PC-9 (cell line): ENCODE data around the gene VTN.

ENCODE experiments used
- EZH2 ChIP-seq: fragments of 200-600 bp; sonication (generic); IDR thresholded peaks from 2 replicates; pipeline ENCODE4 v1.8.0; 2017; ENCODE audit warnings: antibody characterized with exemption, low read depth
- TF ChIP-seq, protein P1 (sequence below): fragments of 200-600 bp; sonication (generic); conservative IDR thresholded peaks from 2 replicates; pipeline ENCODE4 v1.6.1; 2017; ENCODE audit warnings: mixed run types, antibody characterized with exemption, mild to moderate bottlenecking, moderate library complexity

DNA sequence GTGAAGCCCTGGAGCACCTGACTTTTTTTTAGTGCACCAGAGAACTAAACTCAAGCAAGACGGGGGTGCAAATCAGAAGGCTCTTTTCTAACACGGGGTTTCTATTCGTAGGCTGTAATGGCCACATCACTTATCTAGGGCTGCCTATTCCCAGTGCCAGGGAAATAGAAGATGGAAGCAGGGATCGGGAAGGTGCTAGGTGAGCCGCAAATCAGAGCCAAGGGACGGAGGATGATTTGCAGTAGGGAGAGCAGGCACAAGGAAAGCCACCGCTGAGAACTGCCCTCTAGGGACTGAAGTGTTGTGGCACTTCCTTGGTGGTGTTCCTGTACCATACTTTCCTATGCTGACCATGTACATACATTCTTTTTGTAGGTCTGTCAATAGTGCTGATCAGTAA lies 43.7 kb upstream of the VTN start:
- TF ChIP-seq, protein P1, sequence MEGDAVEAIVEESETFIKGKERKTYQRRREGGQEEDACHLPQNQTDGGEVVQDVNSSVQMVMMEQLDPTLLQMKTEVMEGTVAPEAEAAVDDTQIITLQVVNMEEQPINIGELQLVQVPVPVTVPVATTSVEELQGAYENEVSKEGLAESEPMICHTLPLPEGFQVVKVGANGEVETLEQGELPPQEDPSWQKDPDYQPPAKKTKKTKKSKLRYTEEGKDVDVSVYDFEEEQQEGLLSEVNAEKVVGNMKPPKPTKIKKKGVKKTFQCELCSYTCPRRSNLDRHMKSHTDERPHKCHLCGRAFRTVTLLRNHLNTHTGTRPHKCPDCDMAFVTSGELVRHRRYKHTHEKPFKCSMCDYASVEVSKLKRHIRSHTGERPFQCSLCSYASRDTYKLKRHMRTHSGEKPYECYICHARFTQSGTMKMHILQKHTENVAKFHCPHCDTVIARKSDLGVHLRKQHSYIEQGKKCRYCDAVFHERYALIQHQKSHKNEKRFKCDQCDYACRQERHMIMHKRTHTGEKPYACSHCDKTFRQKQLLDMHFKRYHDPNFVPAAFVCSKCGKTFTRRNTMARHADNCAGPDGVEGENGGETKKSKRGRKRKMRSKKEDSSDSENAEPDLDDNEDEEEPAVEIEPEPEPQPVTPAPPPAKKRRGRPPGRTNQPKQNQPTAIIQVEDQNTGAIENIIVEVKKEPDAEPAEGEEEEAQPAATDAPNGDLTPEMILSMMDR, result no peak
- no peak for TF ChIP-seq EZH2
